HuH-7.5 (cell line): Measurements from ENCODE around the gene ACP4.
"Not testable (repeated sequence)": the region's sequence is repeated elsewhere in the genome, so short reads cannot be mapped to it uniquely, and the experiment has no call there.

ENCODE experiments used
- DNase-seq: peaks from one replicate; pipeline ENCODE4 v3.0.0; 2011; ENCODE audit warnings: low spot score

The ACP4 gene, protein sequence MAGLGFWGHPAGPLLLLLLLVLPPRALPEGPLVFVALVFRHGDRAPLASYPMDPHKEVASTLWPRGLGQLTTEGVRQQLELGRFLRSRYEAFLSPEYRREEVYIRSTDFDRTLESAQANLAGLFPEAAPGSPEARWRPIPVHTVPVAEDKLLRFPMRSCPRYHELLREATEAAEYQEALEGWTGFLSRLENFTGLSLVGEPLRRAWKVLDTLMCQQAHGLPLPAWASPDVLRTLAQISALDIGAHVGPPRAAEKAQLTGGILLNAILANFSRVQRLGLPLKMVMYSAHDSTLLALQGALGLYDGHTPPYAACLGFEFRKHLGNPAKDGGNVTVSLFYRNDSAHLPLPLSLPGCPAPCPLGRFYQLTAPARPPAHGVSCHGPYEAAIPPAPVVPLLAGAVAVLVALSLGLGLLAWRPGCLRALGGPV

DNA sequence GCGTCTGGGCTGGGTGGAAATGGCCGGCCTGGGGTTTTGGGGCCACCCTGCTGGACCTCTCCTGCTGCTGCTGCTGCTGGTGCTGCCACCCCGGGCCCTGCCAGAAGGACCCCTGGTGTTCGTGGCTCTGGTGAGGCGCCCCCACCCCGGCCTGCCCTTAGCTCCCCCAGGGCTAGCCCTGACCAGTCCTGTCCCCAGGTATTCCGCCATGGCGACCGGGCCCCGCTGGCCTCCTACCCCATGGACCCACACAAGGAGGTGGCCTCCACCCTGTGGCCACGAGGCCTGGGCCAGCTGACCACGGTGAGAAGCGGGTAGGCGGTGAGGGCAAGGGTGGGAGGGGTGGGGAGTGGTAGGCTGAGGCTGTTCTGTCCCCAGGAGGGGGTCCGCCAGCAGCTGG is at the start of gene ACP4:
ACP4 (plus strand) TSS at position 20 of the 400 bp plus-strand sequence; CDS start at position 20, 0 bp downstream.
- no peak for DNase-seq

DNA sequence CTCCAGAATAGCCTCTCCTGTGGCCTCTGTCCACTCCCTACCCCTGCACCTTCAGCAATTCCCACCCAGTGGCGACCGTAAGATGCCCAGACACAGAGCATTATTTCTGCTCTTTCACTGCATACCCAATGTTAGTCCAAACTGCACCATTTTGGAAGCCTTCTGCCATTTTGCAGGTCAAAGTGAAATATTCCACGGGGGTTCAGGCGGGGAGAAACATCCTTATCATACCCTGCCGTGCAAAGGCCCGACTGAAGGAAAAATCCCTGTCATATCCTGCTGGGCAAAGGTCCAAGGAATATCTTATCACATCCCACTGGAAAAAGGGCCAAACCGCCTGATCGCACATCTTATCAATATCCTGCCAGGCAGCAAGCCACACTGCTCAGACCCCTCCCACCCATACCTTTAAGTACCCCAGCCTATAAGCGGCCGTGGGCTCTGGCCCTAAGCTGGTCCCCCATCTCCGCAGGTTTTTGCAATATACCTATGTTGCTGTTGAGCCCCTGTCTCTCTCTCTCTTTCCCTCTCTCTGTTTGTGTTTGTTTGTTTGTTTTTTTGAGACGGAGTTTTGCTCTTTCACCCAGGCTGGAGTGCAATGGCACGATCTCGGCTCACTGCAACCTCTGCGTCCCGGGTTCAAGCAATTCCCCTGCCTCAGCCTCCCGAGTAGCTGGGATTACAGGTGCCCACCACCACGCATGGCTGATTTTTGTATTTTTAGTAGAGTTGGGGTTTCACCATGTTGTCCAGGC is 48.9 kb upstream of the ACP4 start:
- no peak for DNase-seq

DNA sequence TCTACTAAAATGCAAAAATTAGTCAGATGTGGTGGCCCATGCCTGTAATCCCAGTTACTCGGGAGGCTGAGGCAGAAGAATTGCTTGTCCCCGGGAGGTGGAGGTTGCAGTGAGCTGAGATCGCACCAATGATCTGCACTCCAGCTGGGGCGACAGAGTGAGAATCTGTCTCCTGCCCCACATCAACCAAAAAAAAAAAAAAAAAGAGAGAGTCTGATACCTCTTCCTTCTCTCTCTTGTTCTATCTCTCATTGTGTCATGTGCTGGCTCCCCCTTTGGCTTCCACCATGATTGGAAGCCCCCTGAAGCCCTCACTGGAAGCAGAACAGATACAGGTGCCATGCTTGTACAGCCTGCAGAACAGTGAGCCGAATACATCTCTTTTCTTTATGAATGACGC is 46.7 kb upstream of the ACP4 start:
- DNase-seq = no peak

DNA sequence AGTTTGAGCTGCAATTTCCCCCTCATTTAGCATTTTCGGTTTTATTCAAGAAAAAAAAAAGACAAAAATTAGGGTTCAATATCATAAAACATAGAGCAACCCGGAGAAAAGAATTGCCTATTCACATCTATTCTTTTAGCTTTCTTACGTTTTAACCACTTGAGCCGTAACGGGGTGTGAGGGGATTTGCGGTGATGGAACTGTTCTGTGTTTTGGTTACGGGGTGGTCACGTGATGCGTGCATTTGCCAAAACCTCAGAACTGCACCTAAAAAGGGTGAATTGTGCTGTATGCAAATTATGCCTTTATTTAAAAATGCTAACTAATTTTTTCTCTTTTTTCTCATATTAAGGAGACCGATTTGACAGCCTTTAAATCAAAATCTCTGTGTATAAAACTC is 45.0 kb upstream of the ACP4 start:
- no peak for DNase-seq

DNA sequence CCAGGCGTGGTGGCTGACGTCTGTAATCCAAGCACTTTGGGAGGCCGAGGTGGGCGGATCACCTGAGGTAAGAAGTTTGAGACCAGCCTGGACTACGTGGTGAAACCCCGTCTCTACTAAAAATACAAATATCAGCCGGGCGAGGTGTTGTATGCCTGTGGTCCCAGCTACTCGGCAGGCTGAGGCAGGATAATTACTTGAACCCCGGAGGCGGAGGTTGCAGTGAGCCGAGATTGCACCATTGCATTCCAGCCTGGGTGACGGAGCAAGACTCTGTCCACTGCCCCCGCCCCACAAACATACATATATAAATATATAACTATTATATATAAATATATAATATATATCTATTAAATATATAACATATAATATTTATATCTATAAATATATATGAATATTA is 43.1 kb upstream of the ACP4 start:
- DNase-seq = not testable (repeated sequence)

DNA sequence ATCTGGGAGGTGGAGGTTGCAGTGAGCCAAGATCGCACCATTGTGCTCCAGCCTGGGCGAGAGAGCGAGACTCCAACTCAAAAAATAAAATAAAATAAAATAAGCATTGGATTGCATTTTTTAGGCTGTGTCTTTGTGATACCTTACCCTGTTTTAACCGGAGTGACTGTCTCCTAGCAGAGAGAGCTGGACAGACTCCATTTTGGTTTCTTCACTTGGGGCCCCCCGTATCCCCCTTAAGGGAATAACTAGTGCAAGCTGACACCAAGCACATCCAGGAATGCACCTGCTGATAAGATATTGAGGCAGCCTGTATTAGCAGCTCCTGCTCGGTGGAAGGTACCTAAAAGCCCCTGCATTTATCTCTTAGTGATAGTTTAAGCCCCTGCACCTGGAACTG is 40.7 kb upstream of the ACP4 start:
- DNase-seq = no peak

DNA sequence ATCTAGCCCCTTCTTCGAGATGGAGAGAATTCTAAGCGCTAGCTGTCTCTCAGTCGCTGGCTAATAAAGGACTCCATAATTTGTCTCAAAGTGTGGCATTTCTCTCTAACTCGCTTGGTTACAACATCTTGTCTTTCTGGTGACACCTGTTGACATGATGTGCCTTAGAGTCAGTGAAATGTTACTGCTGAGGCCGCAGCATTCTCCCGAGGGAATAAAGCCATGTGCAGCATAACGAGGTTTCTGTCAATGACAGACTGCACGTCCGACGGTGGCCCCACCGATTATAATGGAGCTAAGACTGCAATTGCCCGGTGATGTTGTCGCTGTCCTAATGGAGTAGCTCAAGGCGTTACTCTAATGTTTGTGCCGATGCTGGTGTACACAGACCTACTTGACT is 40.2 kb upstream of the ACP4 start:
- no peak for DNase-seq

DNA sequence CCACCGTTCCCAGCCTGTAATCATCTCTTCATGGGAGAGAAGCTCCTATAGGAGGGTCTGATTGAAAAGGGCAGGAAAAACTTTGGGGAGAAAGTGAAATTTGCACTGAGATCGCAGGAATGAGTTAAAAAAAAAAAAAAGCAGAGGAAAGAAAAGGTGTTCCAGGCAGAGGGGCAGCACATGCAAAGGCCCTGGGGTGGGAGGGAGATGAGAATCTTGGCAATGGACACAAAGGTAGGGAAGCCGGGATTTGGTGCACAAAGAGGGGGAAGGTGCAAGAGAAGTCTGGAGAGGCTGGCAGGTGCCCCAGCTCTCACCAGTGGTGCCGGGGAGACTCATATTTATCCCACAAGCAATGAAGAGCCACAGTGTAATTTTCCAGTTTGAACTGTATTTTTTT is 36.3 kb upstream of the ACP4 start:
- DNase-seq = no peak

DNA sequence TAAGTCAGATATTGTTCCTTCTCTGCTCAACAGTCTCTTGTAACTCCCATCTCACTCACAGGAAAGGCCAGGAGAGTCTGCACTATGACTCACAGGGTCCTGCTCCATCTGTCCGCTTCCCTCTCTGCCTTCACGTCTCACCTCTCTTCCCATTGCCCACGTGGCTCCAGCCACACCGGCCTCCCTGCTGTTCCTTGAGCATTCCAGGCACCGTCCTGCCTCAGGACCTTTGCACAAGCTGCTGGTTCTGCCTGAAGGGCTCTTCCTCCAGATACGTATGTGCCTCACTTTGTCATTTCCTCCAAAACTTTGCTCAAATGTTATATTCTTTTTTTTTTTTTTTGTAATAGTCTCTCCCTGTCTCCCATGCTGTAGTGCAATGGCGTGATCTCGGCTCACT is 34.0 kb upstream of the ACP4 start:
- DNase-seq = not testable (repeated sequence)

DNA sequence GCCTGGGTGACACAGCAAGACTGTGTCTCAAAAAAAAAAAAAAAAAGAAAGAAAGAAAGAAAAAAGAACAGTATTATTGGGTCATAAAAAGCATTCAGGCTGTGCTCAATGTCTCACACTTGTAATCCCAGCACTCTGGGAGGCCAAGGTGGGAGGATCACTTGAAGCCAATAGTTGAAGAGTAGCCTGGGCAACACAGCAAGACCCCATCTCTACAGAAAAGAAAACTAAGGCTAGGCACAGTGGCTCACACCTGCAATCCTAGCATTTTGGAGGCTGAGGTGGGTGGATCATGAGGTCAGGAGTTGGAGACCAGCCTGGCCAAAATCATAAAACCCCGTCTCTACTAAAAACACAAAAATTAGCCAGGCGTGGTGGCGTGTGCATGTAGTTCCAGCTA is 32.6 kb upstream of the ACP4 start:
- not testable (repeated sequence) for DNase-seq

DNA sequence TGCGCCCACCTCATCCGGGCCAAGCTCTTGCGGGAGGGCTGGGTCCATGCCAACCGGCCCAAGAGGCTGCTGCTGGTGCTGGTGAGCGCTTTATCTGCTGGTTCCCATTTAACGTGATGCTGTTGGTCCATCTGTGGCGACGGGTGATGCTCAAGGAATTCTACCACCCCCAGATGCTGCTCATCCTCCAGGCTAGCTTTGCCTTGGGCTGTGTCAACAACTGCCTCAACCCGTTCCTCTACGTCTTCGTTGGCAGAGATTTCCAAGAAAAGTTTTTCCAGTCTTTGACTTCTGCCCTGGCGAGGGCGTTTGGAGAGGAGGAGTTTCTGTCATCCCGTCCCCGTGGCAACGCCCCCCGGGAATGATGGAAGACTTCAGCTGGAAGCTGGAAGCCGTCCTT is 31.1 kb upstream of the ACP4 start:
- DNase-seq = not testable (repeated sequence)

DNA sequence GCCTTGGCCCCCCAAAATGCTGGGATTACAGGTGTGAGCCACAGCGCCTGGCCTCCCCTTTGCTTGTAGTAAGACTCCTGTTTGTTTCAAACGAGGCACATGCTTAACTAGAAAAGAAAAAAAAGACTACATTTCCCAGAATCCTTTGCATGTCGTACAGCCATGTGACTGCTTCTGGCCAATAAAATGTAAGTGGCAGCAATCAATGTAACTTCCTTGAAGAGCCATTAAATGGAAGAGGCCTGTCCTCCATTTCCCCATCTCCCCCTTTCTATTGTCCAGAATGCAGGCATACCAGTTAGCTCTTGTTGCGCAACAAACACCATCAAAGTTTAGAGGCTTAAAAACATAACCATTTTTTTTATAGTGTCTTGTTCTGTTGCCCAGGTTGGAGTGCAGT is 30.3 kb upstream of the ACP4 start:
- DNase-seq = no peak

DNA sequence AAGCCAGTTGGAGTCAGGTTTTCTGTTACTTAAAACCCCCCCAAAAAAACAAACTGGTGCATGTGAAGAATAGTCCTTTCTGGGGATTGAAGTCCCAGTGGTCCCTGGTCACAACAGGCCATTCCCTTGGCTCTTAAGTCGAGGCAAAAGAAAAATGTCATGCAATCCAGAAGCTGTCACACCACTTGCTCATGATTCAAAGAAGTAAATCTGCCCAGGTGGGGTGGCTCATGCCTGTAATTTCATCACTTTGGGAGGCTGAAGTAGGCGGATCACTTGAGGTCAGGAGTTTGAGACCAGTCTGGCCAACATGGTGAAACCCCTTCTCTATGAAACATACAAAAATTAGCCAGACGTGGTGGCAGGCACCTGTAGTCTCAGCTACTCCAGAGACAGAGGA is 28.7 kb upstream of the ACP4 start:
- DNase-seq = not testable (repeated sequence)

DNA sequence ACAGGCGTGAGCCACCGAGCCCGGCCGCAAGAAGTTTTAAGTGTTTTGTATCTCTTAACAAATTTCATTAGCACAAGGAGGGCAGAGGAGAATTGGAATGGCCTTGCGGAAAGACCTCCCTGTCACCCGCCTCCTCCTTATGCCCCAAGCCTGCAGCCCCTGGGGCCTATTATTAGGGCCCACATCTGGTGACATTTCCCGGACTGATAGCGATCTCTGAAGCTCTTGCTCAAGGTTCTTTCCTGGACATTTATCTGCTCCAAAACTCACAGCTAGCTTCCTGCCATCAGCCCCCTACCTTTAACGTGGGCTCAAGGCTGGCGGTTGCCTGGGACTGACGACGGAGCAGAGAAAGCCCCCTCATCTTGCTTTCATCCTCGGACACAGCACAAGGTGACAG is 26.7 kb upstream of the ACP4 start:
- not testable (repeated sequence) for DNase-seq

DNA sequence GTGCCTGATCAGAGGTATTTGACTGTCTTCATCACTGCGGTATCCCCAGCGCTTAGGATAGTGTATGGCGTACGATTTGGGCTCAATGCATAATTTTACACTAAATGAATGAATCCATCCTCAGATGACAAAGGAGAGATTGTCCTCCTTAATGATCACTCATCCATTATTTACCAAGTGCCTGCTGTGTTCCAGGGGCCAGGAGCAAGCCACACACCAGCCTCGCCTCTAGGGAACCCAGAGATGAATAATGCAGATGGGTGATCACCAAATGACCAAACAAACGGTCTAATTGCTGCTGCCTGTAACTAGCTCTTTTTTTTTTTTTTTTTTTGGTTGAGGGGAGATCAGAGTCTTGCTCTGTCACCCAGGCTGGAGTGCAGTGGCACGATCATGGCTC is 25.8 kb upstream of the ACP4 start:
- no peak for DNase-seq

DNA sequence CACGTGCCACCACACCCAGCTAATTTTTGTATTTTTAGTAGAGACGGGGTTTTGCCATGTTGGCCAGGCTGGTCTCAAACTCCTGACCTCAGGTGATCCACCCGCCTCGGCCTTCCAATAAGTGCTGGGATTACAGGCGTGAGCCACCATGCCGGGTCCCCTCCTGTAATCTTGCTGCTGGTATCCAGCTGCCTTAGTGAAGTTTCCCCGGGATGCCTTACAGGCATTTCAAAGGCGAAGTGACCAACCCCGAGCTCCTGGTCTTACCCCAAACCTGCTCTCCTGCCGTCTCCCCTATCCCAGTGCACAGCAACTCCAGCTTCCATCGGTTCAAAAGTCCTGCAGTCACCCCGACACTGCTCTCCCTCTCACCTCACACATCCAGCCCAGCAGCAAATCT is 23.5 kb upstream of the ACP4 start:
- DNase-seq = not testable (repeated sequence)

DNA sequence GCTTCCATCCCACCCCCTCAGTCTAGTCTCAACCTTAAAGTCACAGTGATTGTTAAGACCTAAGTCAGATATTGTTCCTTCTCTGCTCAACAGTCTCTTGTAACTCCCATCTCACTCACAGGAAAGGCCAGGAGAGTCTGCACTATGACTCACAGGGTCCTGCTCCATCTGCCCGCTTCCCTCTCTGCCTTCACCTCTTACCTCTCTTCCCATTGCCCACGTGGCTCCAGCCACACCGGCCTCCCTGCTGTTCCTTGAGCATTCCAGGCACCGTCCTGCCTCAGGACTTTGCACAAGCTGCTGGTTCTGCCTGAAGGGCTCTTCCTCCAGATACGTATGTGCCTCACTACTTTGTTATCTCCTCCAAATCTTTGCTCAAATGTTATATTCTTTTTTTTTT is 23.0 kb upstream of the ACP4 start:
- DNase-seq = not testable (repeated sequence)

DNA sequence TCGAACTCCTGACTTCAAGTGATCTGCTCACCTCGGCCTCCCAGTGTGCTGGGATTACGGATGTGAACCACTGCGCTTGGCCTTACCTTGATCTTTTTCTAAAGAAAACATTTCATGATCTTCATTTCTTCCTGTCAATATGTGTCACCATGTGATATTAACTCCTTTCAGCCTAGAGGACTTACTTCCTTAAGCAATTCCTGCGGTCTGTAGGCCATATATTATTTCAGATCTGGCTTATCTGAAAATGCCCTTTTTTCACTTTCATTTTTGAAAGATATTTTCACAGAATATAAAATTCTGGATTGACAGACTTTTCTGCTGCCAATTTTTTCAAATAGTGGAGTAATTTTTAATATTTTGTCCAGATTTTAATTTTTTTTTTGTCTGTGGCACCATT is 21.9 kb upstream of the ACP4 start:
- no peak for DNase-seq

DNA sequence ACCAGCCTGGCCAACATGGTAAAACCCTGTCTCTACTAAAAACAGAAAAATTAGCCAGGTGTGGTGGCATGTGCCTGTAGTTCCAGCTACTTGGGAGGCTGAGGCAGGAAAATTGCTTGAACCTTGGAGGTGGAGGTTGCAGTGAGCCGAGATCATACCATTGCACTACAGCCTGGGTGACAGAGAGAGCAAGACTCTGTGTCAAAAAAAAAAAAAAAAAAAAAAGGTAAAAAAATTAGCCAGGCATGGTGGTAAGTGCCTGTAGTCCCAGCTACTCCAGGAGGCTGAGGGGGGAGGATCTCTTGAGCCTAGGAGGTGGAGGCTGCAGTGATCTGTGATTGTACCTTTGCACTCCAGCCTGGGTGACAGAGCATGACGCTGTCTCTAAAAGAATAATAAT is 20.1 kb upstream of the ACP4 start, which contains the start of gene GPR32:
GPR32 (plus strand) TSS at position 301 of the 400 bp plus-strand sequence. CDS start 137 bp downstream, outside the sequence.
- DNase-seq = not testable (repeated sequence)

DNA sequence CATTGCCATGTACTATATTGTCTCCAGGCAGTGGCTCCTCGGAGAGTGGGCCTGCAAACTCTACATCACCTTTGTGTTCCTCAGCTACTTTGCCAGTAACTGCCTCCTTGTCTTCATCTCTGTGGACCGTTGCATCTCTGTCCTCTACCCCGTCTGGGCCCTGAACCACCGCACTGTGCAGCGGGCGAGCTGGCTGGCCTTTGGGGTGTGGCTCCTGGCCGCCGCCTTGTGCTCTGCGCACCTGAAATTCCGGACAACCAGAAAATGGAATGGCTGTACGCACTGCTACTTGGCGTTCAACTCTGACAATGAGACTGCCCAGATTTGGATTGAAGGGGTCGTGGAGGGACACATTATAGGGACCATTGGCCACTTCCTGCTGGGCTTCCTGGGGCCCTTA is 19.3 kb upstream of the ACP4 start:
- DNase-seq = no peak

DNA sequence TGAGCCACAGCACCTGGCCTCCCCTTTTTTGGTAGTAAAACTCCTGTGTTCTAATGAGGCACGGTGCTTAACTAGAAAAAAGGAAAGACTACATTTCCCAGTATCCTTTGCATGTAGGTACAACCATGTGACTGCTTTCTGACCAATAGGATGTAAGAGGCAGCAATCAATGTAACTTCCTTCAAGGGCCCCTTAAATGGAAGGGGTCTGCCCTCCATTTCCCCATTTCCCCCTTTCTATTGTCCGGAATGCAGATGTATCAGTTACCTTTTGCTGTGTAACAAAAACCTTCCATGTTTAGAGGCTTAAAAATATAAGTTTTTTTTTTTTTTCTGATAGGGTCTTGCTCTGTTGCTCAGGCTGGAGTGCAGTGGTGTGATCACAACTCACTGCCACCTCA is 17.7 kb upstream of the ACP4 start:
- no peak for DNase-seq

DNA sequence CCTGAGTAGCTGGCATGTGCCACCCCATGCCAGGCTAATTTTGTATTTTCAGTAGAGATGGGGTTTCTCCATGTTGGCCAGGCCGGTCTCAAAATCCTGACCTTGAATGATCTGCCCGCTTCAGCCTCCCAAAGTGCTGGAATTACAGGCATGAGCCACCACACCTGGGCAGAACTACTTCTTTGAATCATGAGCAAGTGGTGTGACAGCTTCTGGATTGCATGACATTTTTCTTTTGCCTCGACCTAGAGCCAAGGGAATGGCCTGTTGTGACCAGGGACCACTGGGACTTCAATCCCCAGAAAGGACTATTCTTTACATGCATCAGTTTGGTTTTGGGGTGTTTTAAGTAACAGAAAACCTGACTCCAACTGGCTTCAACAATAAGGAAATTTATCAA is 17.3 kb upstream of the ACP4 start:
- DNase-seq = not testable (repeated sequence)

DNA sequence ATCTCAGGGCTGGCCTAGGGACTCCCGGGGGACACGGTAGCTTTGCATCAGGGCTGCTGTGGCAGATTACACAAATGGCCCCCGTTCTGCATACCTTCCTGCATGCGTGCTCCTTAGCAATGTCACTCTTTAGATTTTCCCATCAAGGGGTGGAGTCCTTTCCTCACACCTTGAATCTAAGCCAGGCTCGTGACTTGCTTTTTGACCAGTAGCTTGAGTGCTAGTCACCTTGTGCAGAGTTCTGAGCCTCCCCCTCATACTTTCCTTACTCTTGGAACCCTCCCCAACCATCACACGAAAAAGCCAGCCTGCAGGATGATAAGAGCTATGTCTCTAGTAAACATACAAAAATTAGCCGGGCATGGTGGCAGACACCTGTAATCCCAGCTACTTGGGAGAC is 16.8 kb upstream of the ACP4 start:
- DNase-seq = not testable (repeated sequence)
